ENCODE data around the gene LAMA5.

- no peak for TF ChIP-seq POLR2A (IDR thresholded peaks at IDR 0.05)
- no peak for TF ChIP-seq CTCF (IDR thresholded peaks at IDR 0.05)
Measured at GRCh38 chr20:62393335-62393665, 26.2 kb upstream of the LAMA5 start.

Data from right lobe of liver (tissue), 4 donors.